Tibial nerve (tissue), 3 donors: ENCODE data around the gene HLA-DOA.

Experiments used
- POLR2A ChIP-seq, 2 donors: fragments of 450-650 bp; IDR thresholded peaks; one replicate each; pipeline ENCODE4 v1.6.1; 2017; ENCODE audit warnings: antibody characterized with exemption in 2 of 2, mild to moderate bottlenecking in 2 of 2, moderate library complexity in 2 of 2
- TF ChIP-seq, protein P1 (sequence below), 5 experiments: fragments of 200-600 bp in 3 of 5; fragments of 450-650 bp in 2 of 5; sonication (generic) in 3 of 5; IDR thresholded peaks; one replicate each; pipeline ENCODE4 v1.5.1; 2016 to 2019; ENCODE audit warnings: antibody characterized with exemption in 5 of 5, mild to moderate bottlenecking in 3 of 5, moderate library complexity in 2 of 5

GRCh38 chr6:33014841-33015634 lies 5.6 kb upstream of the HLA-DOA start:
- TF ChIP-seq POLR2A (IDR thresholded peaks at IDR 0.05), result no peak
- TF ChIP-seq, protein P1, sequence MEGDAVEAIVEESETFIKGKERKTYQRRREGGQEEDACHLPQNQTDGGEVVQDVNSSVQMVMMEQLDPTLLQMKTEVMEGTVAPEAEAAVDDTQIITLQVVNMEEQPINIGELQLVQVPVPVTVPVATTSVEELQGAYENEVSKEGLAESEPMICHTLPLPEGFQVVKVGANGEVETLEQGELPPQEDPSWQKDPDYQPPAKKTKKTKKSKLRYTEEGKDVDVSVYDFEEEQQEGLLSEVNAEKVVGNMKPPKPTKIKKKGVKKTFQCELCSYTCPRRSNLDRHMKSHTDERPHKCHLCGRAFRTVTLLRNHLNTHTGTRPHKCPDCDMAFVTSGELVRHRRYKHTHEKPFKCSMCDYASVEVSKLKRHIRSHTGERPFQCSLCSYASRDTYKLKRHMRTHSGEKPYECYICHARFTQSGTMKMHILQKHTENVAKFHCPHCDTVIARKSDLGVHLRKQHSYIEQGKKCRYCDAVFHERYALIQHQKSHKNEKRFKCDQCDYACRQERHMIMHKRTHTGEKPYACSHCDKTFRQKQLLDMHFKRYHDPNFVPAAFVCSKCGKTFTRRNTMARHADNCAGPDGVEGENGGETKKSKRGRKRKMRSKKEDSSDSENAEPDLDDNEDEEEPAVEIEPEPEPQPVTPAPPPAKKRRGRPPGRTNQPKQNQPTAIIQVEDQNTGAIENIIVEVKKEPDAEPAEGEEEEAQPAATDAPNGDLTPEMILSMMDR (IDR thresholded peaks at IDR 0.05), result peak; percentile 65 to 88 (median 73)
